HG02678 (cell line): ENCODE data around the gene POLR3GL.
"Not testable (repeated sequence)": the region's sequence is repeated elsewhere in the genome, so short reads cannot be mapped to it uniquely, and the experiment has no call there.

Source experiments
- ATAC-seq: cut with Tn5 transposase; IDR thresholded peaks from one replicate; pipeline ENCODE4 v1.9.1; 2021; ENCODE audit warnings: mild to moderate bottlenecking, moderate library complexity; ENCODE audit not compliant: unreplicated experiment

Gene POLR3GL

DNA sequence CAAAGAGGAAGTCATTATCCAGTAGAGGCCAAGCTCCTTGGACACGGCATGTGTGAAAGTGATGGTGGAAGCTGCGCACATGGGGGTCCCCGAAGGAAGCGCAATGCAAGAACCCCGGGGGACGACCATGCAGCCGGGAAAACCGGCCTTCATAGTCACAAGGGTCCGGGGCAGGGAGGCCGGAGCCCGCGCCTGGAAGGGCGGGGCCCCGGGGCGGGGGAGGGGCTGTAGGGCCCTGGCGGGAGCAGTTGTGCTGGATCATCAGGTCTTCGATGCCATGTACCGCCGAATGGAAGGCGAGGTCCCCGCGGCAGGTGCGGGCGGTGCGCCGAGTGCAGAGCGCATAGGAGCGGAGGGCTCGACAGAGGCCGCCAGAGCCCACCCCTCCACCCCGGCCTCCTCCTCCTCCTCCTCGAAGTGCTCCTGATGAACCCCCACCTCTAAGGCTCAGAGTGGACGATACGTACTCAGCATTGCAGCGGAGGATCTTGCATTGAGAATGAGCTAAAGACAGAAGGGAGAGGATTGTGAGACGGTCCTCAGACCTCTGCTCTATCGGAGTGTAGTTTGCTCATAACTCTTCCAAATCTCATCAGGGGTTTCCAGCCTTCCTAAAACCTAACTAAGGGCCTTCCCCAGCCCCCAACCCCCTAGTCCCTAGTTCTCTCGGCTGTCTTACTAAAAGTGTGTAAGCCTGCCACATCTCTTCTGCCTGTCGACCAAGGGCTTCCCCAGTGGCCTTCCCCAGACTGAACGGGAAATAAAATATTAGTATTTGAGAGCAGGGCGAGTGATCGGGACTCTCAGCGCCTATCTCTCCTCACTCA lies 55.0 kb downstream of the POLR3GL start:
- no peak for ATAC-seq

DNA sequence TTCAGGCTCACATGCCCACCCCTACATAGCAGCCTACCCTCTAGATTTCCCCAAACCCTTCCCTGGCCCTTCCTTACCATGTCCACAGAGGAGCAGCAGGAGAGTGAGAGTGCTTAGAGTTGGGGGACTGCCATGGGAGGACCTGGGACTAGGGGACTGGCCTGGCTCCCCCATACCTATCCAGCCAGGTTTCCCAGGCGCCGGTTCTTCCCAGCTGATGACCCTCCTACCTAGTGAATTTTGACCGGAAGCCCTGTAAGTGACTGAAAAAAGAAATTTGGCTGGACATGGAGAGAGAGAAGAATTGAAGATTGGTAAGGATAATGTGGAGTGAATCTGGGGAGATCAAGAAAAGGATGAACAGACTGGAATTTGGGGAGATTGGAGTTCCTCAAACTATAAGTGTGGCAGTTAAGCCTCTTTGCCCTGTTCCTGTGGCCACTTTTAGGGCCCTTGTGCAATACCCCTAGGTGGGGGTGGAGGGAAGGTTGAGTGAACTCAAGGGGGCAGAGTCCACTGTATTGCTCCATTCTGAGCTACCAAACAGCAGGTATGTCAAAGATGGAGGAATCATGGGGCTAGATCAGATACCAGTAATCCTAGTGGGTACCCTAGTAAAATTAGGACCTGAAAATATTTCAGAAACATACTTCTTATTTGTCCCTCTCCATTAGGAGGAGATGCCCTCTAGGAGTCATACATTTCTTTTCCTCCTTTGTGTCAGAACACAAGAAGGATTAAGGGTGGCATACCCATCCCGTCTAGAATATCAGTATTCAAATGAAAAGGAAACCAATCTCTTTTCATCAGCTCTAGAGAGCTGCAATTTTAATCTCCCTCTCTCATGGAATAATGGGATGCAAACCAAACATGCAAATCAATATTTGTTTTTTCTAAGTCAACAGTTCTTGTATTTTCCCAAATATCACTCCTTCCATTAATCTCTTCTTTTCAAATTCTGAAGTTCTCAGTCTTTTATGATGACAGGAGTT lies 55.9 kb downstream of the POLR3GL start:
- no peak for ATAC-seq

DNA sequence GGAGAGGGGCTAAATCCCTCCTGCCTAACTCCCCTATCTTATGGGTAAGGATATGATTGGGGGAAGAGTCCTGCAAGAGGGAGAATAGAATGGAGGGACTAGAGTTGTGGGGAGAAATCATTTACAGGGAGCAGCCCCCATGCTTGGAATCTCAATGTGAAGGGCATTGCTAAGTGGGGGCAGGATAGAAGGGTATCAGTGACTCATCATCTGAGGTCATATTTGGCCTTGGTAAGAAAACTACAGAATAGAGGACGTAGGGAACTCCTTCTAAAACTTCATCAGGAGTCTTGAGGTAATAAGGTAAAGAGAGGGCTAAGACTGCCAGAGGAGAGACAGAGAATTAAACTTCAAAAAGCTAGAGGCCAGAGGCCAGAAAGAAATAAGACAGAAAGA lies 56.6 kb downstream of the POLR3GL start:
- ATAC-seq, result no peak

DNA sequence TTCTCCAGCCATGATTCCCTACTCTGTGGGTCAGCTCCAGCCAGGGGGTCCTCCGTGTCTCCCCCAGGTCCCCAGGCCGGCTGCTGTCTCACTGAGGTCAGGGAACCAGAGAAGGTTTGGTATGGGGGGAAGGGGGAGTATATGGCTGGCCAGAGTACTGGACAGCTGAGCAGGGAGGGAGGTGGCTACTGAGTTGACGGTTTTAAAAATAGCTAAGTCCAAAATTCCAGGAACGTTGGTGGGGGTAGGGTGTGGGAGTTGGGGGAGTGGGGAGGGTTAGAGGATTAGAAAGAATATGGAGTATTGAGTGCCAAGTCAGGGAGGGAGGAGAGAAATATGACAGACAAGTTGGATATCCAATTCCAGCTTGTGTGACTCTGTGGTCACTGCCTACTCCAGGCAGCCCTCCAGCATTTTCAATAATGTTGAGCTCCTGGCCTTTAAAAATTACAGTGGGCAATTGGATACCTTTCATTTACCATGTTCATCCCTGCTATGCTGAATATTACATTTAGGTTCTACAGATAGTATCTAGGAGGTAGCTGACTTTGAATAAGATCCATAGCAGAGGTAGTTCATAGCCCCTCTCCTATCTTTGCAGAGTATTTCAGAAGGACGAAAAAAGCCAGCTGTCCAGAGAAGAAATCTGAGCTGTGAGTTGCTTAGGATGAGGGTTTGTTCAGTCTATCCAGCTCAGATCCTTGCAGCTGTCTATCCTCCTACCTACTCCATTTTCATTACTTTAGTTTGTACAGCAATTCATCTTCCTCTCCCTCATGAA lies 57.3 kb downstream of the POLR3GL start, which contains the start of gene HJV:
TSS of gene HJV (minus strand) at position 114 of the 781 bp plus-strand sequence. CDS start 1,504 bp downstream, outside the sequence.
- ATAC-seq, result no peak

DNA sequence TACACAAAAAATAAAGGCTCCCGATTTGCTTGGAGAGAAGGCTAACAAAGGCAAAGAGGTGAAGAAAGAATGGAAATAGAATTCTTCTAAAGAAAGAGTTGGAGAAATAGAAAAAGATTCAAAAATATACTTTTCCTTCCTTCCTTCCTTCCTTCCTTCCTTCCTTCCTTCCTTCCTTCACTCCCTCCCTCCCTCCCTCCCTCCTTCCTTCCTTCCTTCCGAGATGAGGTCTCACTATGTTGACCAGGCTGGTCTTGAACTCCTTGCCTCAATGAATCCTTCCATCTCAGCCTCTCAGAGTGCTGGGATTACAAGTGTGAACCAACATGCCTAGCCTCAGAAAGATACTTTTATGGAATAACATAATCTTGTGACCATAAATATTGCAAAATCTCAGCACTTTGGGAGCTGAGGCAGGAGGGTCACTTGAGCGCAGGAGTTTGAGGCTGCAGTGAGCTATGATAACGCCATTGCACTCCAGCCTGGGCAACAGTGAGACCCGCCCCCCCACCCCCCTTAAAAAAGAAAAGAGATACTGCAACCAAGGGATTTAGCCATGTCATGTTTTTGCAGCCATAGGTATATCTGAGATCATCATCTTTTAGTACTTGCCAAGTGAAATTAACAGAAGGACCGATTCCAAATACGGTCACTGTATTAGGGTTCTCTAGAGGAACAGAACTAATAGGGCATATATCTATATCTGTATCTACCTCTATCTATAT lies 58.1 kb downstream of the POLR3GL start:
- ATAC-seq, result no peak

DNA sequence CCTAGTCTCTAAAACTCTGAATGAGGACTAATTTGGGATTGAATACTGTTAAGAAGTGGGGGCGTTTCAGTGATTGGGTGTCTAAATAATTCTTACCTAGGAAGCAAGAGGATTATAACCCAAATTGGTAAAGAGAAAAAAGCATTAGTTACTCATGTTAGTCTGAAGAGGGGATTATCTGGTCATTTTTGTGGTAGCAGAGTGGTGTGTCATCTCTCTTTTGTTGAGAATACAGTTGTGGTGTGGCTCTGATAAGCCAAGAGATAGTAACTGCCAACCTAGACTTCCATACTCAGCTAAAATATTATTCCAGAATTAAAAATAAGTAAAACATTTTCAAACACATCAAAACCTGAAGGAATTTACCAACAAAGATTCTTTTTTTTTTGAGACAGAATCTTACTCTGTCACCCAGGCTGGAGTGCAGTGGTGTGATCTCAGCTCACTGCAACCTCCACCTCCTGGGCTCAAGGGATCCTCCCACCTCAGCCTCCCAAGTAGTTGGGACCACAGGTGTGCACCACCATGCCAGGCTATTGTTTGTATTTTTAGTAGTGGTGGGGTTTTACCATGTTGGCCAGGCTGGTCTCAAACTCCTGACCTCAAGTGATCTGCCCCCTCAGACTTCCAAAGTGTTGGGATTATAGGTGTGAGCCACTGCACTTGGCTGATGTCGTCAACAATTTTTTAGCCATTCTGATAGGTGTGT lies 61.5 kb downstream of the POLR3GL start:
- ATAC-seq, result not testable (repeated sequence)

DNA sequence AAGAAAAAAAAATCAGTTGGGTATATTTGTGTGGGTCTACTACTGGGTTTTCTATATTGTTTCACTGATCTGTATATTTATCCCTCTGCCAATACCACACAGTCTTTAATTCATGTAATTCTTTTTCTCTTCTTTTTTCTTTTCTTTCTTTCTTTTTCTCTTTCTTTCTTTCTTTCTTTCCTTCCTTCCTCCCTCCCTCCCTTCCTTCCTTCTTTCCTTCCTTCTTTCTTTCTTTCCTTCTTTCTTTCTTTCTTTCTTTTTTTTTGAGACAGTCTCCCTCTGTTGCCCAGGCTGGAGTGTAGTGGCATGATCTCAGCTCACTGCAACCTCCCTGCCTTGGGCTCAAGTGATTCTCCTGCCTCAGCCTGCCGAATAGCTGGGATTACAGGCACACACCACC lies 62.2 kb downstream of the POLR3GL start:
- not testable (repeated sequence) for ATAC-seq
